ENCODE results near the gene SEC31A. TPM values are rescaled to one million over a fixed set of nuclear protein-coding genes. Genes with fewer than 3 reads are reported as not detected.

Gene SEC31A, protein sequence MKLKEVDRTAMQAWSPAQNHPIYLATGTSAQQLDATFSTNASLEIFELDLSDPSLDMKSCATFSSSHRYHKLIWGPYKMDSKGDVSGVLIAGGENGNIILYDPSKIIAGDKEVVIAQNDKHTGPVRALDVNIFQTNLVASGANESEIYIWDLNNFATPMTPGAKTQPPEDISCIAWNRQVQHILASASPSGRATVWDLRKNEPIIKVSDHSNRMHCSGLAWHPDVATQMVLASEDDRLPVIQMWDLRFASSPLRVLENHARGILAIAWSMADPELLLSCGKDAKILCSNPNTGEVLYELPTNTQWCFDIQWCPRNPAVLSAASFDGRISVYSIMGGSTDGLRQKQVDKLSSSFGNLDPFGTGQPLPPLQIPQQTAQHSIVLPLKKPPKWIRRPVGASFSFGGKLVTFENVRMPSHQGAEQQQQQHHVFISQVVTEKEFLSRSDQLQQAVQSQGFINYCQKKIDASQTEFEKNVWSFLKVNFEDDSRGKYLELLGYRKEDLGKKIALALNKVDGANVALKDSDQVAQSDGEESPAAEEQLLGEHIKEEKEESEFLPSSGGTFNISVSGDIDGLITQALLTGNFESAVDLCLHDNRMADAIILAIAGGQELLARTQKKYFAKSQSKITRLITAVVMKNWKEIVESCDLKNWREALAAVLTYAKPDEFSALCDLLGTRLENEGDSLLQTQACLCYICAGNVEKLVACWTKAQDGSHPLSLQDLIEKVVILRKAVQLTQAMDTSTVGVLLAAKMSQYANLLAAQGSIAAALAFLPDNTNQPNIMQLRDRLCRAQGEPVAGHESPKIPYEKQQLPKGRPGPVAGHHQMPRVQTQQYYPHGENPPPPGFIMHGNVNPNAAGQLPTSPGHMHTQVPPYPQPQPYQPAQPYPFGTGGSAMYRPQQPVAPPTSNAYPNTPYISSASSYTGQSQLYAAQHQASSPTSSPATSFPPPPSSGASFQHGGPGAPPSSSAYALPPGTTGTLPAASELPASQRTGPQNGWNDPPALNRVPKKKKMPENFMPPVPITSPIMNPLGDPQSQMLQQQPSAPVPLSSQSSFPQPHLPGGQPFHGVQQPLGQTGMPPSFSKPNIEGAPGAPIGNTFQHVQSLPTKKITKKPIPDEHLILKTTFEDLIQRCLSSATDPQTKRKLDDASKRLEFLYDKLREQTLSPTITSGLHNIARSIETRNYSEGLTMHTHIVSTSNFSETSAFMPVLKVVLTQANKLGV
- total RNA-seq (2013) = 95.3 TPM
- polyA plus RNA-seq = 100 to 1,000 TPM in 2 of 3 donors, 10 to 100 TPM in 1; 74.8 to 120 (median 107) TPM
- polyA minus RNA-seq = 77.7 and 87.0 TPM in 2 replicates
- 92.3 to 188 (median 145) reads per million in 11 experiments for total RNA-seq

DNA sequence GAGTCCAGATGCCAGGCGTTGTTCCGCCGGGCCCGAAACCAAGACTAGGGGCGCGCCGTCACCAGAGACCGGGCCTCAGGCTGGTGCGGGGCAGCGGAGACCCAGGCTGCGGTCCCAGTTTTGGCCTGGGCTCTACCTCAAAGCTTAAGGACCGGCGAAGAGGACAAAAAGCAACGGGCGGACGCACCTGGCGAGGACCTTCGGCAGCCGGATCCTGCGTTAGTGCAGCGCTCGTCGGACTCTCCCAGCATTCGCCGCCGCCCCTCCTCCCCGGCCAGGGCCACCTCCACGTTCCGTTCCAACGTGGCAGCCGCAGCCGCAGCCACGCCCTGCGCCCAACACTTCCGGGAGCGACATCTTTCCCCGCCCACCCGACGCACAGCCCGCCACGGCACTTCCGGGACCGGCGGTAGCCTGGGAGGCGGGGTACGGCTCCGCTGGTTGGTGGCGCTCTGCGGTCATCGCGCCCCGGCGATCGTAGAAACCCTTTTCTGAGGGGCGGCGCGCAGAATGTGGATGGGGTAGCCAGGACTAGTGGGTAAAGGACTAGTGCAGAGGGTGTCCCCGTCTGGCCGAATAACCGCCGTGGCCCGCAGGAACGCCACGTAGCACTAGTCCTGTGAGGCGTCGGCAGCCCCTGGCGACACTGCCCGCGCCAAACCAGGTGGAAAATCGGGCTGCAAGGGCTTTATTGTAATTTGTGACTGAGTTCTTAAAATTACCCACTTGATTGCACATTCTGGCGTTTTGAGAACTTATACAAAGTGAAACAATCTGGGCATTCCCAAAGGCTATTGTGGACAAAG, at the start of gene SEC31A:
SEC31A (minus strand) TSS at position 253 of the 806 bp plus-strand sequence. CDS start 9,217 bp downstream, outside the sequence.
- Mint-ChIP-seq H3K4me1 (peaks cover 29% of the 10 kb centered on the region), H3K4me3 (peak within 1 kb of the TSS; percentile 89 to 95), H3K9me3 (no peaks in the 10 kb centered on the region), H3K27me3 (ENCODE audit: low read depth in 3 of 3) (no peaks in the 10 kb centered on the region), H3K36me3 (peaks cover 24 to 31% of the 10 kb centered on the region in 2 donors), H3K27ac (peak within 1 kb of the TSS; percentile 94 to 98 (median 97))
- peak within 1 kb of the TSS; percentile 95 to 100 for H3K27ac ChIP-seq (ENCODE audit: low read depth in 1 of 2, low read length in 2 of 2)
- peaks cover 76% of the 10 kb centered on the region for H3K79me2 ChIP-seq (ENCODE audit: insufficient read depth, low read length)
- H3K4me1 ChIP-seq (ENCODE audit: control insufficient read depth in 1 of 2, insufficient read depth in 2 of 2, low read length in 2 of 2) = peaks cover 17 to 26% of the 10 kb centered on the region in 2 donors
- H3K4me3 ChIP-seq (replicated peaks in 1 of 3; ENCODE audit: low read depth in 2 of 3, low read length in 3 of 3) = peak within 1 kb of the TSS; percentile 88 to 99 (median 95)
- H4K20me1 ChIP-seq (ENCODE audit: insufficient read depth, low read length) = peaks cover 15% of the 10 kb centered on the region
- peak within 1 kb of the TSS; percentile 66 for H2AFZ ChIP-seq (ENCODE audit: insufficient read depth, low read depth, low read length, poor library complexity, severe bottlenecking)
- no peaks in the 10 kb centered on the region for H3K27me3 ChIP-seq (ENCODE audit: control insufficient read depth in 2 of 2, insufficient read depth in 2 of 2, low read length in 2 of 2)
- intact Hi-C loops (cut with micrococcal nuclease) = loop anchor here in 1 of 2 donors (10.0 kb wide), 1 partner anchor 516 kb away; the partner anchor contains the start of gene HNRNPD
- H3K9ac ChIP-seq (ENCODE audit: insufficient read depth, low read length, poor library complexity, severe bottlenecking) = peak within 1 kb of the TSS; percentile 94
- peak; percentile 94 to 96 (median 94) for DNase-seq
- WGBS (ENCODE audit: insufficient coverage) = under 1% methylated on average over 69 of the region's 71 CpGs
- no peaks in the 10 kb centered on the region for H3K9me3 ChIP-seq (replicated peaks in 1 of 2; ENCODE audit: control insufficient read depth in 1 of 2, insufficient read depth in 1 of 2, low read length in 2 of 2)
- TF ChIP-seq, protein P1, sequence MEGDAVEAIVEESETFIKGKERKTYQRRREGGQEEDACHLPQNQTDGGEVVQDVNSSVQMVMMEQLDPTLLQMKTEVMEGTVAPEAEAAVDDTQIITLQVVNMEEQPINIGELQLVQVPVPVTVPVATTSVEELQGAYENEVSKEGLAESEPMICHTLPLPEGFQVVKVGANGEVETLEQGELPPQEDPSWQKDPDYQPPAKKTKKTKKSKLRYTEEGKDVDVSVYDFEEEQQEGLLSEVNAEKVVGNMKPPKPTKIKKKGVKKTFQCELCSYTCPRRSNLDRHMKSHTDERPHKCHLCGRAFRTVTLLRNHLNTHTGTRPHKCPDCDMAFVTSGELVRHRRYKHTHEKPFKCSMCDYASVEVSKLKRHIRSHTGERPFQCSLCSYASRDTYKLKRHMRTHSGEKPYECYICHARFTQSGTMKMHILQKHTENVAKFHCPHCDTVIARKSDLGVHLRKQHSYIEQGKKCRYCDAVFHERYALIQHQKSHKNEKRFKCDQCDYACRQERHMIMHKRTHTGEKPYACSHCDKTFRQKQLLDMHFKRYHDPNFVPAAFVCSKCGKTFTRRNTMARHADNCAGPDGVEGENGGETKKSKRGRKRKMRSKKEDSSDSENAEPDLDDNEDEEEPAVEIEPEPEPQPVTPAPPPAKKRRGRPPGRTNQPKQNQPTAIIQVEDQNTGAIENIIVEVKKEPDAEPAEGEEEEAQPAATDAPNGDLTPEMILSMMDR (IDR thresholded peaks at IDR 0.05) = no peak
- peaks cover 22 to 34% of the 10 kb centered on the region in 2 donors for H3K36me3 ChIP-seq (replicated peaks in 1 of 2; ENCODE audit: control insufficient read depth in 1 of 2, insufficient read depth in 2 of 2, low read length in 2 of 2)
- H3K4me2 ChIP-seq (replicated peaks; ENCODE audit: extremely low read depth, low read length, poor library complexity, severe bottlenecking) = peak within 1 kb of the TSS; percentile 87

Data from CD14-positive monocyte (primary cell).